WERI-Rb-1 (cell line): ENCODE results near the gene CHMP4B.

ENCODE experiments used
- DNase-seq: peaks from one replicate; pipeline ENCODE4 v3.0.0-alpha.2; 2020
- H3K27ac ChIP-seq: fragments of 250-450 bp; sonication (Bioruptor Pico); 2 replicates; pipeline ENCODE4 v1.5.1; 2020; ENCODE audit warnings: mild to moderate bottlenecking, moderate library complexity
- H3K27me3 ChIP-seq: fragments of 250-450 bp; sonication (Bioruptor Pico); 2 replicates; pipeline ENCODE4 v1.5.1; 2021; ENCODE audit warnings: mild to moderate bottlenecking, low read depth, moderate library complexity; ENCODE audit not compliant: insufficient read depth, severe bottlenecking
- H3K36me3 ChIP-seq: fragments of 250-450 bp; sonication (Bioruptor Pico); 2 replicates; pipeline ENCODE4 v1.5.1; 2020; ENCODE audit warnings: mild to moderate bottlenecking, moderate library complexity
- H3K4me3 ChIP-seq: 2 replicates; pipeline ENCODE4 v1.5.1; 2011; ENCODE audit warnings: low read depth, mild to moderate bottlenecking, control low read depth, low read length
- H3K9me3 ChIP-seq: fragments of 250-450 bp; sonication (Bioruptor Pico); 2 replicates; pipeline ENCODE4 v1.5.1; 2021; ENCODE audit warnings: mild to moderate bottlenecking, moderate library complexity; ENCODE audit not compliant: severe bottlenecking
- CTCF ChIP-seq: IDR thresholded peaks from 2 replicates; pipeline ENCODE4 v1.5.1; 2011; ENCODE audit warnings: low read depth, mild to moderate bottlenecking, control low read depth, inconsistent platforms, low read length

The CHMP4B gene

GRCh38 chr20:33857722-33858563 is 46.8 kb downstream of the CHMP4B start:
- Histone ChIP-seq H3K36me3 (peaks cover 20% of the 10 kb centered on the region), H3K27ac (no peak overlapping the region), H3K4me3 (no peak overlapping the region), H3K27me3 (no peaks in the 10 kb centered on the region), H3K9me3 (no peaks in the 10 kb centered on the region)
- DNase-seq, result peak; percentile 24
- no peak for TF ChIP-seq CTCF

GRCh38 chr20:33858666-33859065 is 47.5 kb downstream of the CHMP4B start:
- Histone ChIP-seq H3K36me3 (peaks cover 16% of the 10 kb centered on the region), H3K27me3 (no peaks in the 10 kb centered on the region), H3K27ac (no peak overlapping the region), H3K9me3 (no peaks in the 10 kb centered on the region), H3K4me3 (no peak overlapping the region)
- DNase-seq, result no peak
- TF ChIP-seq CTCF, result no peak

GRCh38 chr20:33859157-33859695 is 48.1 kb downstream of the CHMP4B start:
- H3K27ac ChIP-seq, result no peak overlapping the region
- no peak for DNase-seq

GRCh38 chr20:33859751-33860150 is 48.6 kb downstream of the CHMP4B start:
- Histone ChIP-seq H3K27ac (no peak overlapping the region), H3K36me3 (peaks cover 6% of the 10 kb centered on the region; the same call in 1 of the 2 replicates), H3K4me3 (no peak overlapping the region), H3K27me3 (no peaks in the 10 kb centered on the region), H3K9me3 (no peaks in the 10 kb centered on the region)
- no peak for DNase-seq
- TF ChIP-seq CTCF, result no peak

More at GRCh38 chr20:33859157-33859695, 48.1 kb downstream of the CHMP4B start:
- Histone ChIP-seq H3K9me3 (no peaks in the 10 kb centered on the region), H3K36me3 (peaks cover 11% of the 10 kb centered on the region), H3K27me3 (no peaks in the 10 kb centered on the region), H3K4me3 (no peak overlapping the region)
- TF ChIP-seq CTCF, result no peak

- H3K27me3 ChIP-seq, result no peaks in the 10 kb centered on the region
- no peak for TF ChIP-seq CTCF
- no peak overlapping the region for H3K27ac ChIP-seq
- no peaks in the 10 kb centered on the region for H3K9me3 ChIP-seq
- no peak for DNase-seq
- H3K36me3 ChIP-seq, result no peaks in the 10 kb centered on the region
- H3K4me3 ChIP-seq, result no peak overlapping the region
These were observed 50.3 kb downstream of the CHMP4B start for GRCh38 chr20:33861458-33861857.
